GM19193 (cell line): Measurements from ENCODE around the gene GAREM1.

Experiments used
- POLR2A ChIP-seq: IDR thresholded peaks from 4 replicates; pipeline ENCODE4 v1.6.1; 2011; ENCODE audit not compliant: insufficient read depth, insufficient read length; ENCODE audit errors: extremely low read depth

GAREM1 gene

GRCh38 chr18:32440518-32440917, 30.2 kb downstream of the GAREM1 start:
- TF ChIP-seq POLR2A: no peak

GRCh38 chr18:32439802-32440201, 30.9 kb downstream of the GAREM1 start:
- no peak for TF ChIP-seq POLR2A

- TF ChIP-seq POLR2A: no peak
These were observed 31.4 kb downstream of the GAREM1 start for GRCh38 chr18:32439241-32439640.

- TF ChIP-seq POLR2A: no peak
These were observed 32.5 kb downstream of the GAREM1 start for GRCh38 chr18:32438173-32438572.

- no peak for TF ChIP-seq POLR2A
These were observed 33.4 kb downstream of the GAREM1 start for GRCh38 chr18:32437100-32437834.

GRCh38 chr18:32435631-32436500, 34.8 kb downstream of the GAREM1 start:
- no peak for TF ChIP-seq POLR2A

- TF ChIP-seq POLR2A: no peak
These were observed 38.9 kb downstream of the GAREM1 start for GRCh38 chr18:32431753-32432152.

GRCh38 chr18:32429402-32429801, 41.3 kb downstream of the GAREM1 start:
- TF ChIP-seq POLR2A: no peak

- no peak for TF ChIP-seq POLR2A
These were observed 43.4 kb downstream of the GAREM1 start for GRCh38 chr18:32427084-32427900.

GRCh38 chr18:32425466-32425865, 45.2 kb downstream of the GAREM1 start:
- no peak for TF ChIP-seq POLR2A

- TF ChIP-seq POLR2A: no peak
These were observed 46.0 kb downstream of the GAREM1 start for GRCh38 chr18:32424696-32425095.

GRCh38 chr18:32422978-32423740, 47.5 kb downstream of the GAREM1 start:
- no peak for TF ChIP-seq POLR2A

GRCh38 chr18:32422201-32422600, 48.5 kb downstream of the GAREM1 start:
- TF ChIP-seq POLR2A: no peak

- no peak for TF ChIP-seq POLR2A
These were observed 50.5 kb downstream of the GAREM1 start for GRCh38 chr18:32420084-32420750.
